K562 (cell line): Measurements from ENCODE around the gene PGLYRP1. TPM values are rescaled to one million over a fixed set of nuclear protein-coding genes. Genes with fewer than 3 reads are reported as not detected.

Experiments
- ATAC-seq: fragments of 200-7000 bp; cut with Tn5 transposase; 3 replicates; pipeline ENCODE4 v1.9.1; 2020; ENCODE audit warnings: moderate library complexity
- BruUV-seq: library from RNA; stranded (reverse); fragments of 400-500 nt; replicated peaks from 2 replicates; lab custom pipeline; 2021; lab: Mats Ljungman, UMichigan
- CTCF ChIA-PET: fragments of 300-600 bp; formaldehyde crosslinking; extraction: SDS; loops from one replicate; lab custom pipeline; 2021; ENCODE audit warnings: low intra/inter-chr PET ratio; lab: Yijun Ruan, JAX
- POLR2A ChIA-PET: fragments of 300-600, 350-650 bp; sonication (Branson Sonifier 250); formaldehyde crosslinking; extraction: SDS; loops from one replicate; lab custom pipeline; 2021; ENCODE audit warnings: antibody characterized with exemption, inconsistent platforms; lab: Yijun Ruan, JAX
- DNase-seq, 4 experiments: peaks; one replicate each; pipeline versions ENCODE4 v3.0.0 to v3.0.0-alpha.2; 2011 to 2018; ENCODE audit warnings: low spot score in 3 of 4, mixed read lengths in 3 of 4; ENCODE audit errors: extremely low read depth in 1 of 4
- FAIRE-seq: peaks from 2 replicates; lab custom pipeline; 2011; peaks lifted over from hg19 to GRCh38; lab: Jason Lieb, UNC
- H2AFZ ChIP-seq: 2 replicates; pipeline ENCODE4 v1.6.0; 2011; ENCODE audit warnings: low read depth, low read length, control low read depth, inconsistent platforms
- H3K27ac ChIP-seq: fragments of 200-600 bp; 3 replicates; pipeline ENCODE4 v1.8.0; 2011; ENCODE audit warnings: low read depth, mild to moderate bottlenecking, control low read depth, inconsistent platforms, low read length, moderate library complexity, mixed read lengths; ENCODE audit errors: extremely low read depth
- H3K27me3 ChIP-seq, 2 experiments: fragments of 300-600 bp in 1 of 2; 2 replicates in 1 of 2; 3 replicates in 1 of 2; pipeline versions ENCODE4 v1.6.0 to v1.8.0; 2011; ENCODE audit warnings: inconsistent platforms in 2 of 2, low read length in 2 of 2, mild to moderate bottlenecking in 1 of 2, mixed read lengths in 1 of 2, moderate library complexity in 1 of 2; ENCODE audit not compliant: control insufficient read depth in 2 of 2, insufficient read depth in 2 of 2
- H3K36me3 ChIP-seq: fragments of 300-600 bp; 3 replicates; pipeline ENCODE4 v1.8.0; 2011; ENCODE audit warnings: mild to moderate bottlenecking, low read length, inconsistent platforms; ENCODE audit not compliant: control insufficient read depth, insufficient read depth
- H3K4me1 ChIP-seq, 2 experiments: fragments of 200-600 bp in 1 of 2; replicated peaks in 1 of 2; 2 replicates in 1 of 2; 3 replicates in 1 of 2; pipeline versions ENCODE4 v1.5.1 to v1.8.0; 2011; ENCODE audit warnings: inconsistent platforms in 2 of 2, low read length in 2 of 2, mild to moderate bottlenecking in 1 of 2, mixed read lengths in 1 of 2, moderate library complexity in 1 of 2; ENCODE audit not compliant: control insufficient read depth in 2 of 2, insufficient read depth in 2 of 2
- H3K4me2 ChIP-seq: 2 replicates; pipeline ENCODE4 v1.6.1; 2011; ENCODE audit warnings: low read length, control low read depth, inconsistent platforms, mixed read lengths; ENCODE audit not compliant: insufficient read depth
- H3K4me3 ChIP-seq: fragments of 200-600 bp; sonication (generic), shearing (Covaris generic); 2 replicates; pipeline ENCODE4 v1.5.1; 2016; ENCODE audit warnings: control low read depth, inconsistent platforms
- H3K79me2 ChIP-seq: fragments of 200-600 bp; 3 replicates; pipeline ENCODE4 v1.8.0; 2011; ENCODE audit warnings: low read length, inconsistent platforms; ENCODE audit not compliant: control insufficient read depth, insufficient read depth
- H3K9ac ChIP-seq, 2 experiments: 2 replicates each; pipeline versions ENCODE4 v1.6.0 to v1.6.1; 2011; ENCODE audit warnings: low read depth in 2 of 2, low read length in 2 of 2, control low read depth in 1 of 2, inconsistent platforms in 1 of 2, mild to moderate bottlenecking in 1 of 2, mixed read lengths in 1 of 2; ENCODE audit not compliant: insufficient read depth in 1 of 2
- H3K9me1 ChIP-seq: one replicate; pipeline ENCODE4 v1.6.0; 2011; ENCODE audit warnings: inconsistent platforms, mild to moderate bottlenecking, low read length, moderate library complexity; ENCODE audit not compliant: control insufficient read depth, insufficient read depth
- H3K9me3 ChIP-seq: replicated peaks from 2 replicates; pipeline ENCODE4 v1.5.1; 2011; ENCODE audit warnings: low read depth, low read length, inconsistent platforms; ENCODE audit not compliant: control insufficient read depth, insufficient read depth
- H4K20me1 ChIP-seq: replicated peaks from 2 replicates; pipeline ENCODE4 v1.6.1; 2011; ENCODE audit warnings: low read length, inconsistent platforms, mixed read lengths; ENCODE audit not compliant: control insufficient read depth, insufficient read depth
- ADNP ChIP-seq: fragments of 200-800 bp; sonication (Bioruptor generic); IDR thresholded peaks from 2 replicates; pipeline ENCODE4 v1.6.1; 2016; ENCODE audit warnings: missing genetic modification characterization, missing compliant biosample characterization
- ZBTB40 ChIP-seq, 2 experiments: fragments of 450-650 bp in 1 of 2; sonication (generic) in 1 of 2; formaldehyde crosslinking in 1 of 2; IDR thresholded peaks; 2 replicates each; pipeline versions ENCODE4 v1.7.1 to v1.9.0; 2016 to 2022; ENCODE audit warnings: inconsistent platforms in 1 of 2, mild to moderate bottlenecking in 1 of 2, missing genetic modification reagents in 1 of 2
- ZNF318 ChIP-seq, 2 experiments: fragments of 450-650 bp; IDR thresholded peaks; 2 replicates each; pipeline ENCODE4 v1.6.1; 2016; ENCODE audit warnings: mild to moderate bottlenecking in 2 of 2, borderline replicate concordance in 1 of 2, low read depth in 1 of 2, moderate library complexity in 1 of 2
- WGBS: fragments of 100-300 bp; shearing (Covaris generic); methylation state at CpG from one replicate; pipeline ENCODE4 v1.1.6; 2016; ENCODE audit warnings: low coverage, mixed read lengths; ENCODE audit not compliant: insufficient coverage; ENCODE audit errors: missing lambda C conversion rate; 5-methylcytosine and 5-hydroxymethylcytosine counted together
- in situ Hi-C: fragments of 300-500 bp; cut with MboI; formaldehyde crosslinking; loops from 4 replicates; pipeline ENCODE4 v1.15.0; 2018; ENCODE audit warnings: inconsistent platforms, mixed read lengths
- intact Hi-C: fragments of 100-400 bp; cut with micrococcal nuclease; formaldehyde crosslinking; loops from 2 replicates; pipeline ENCODE4 v1.14.2; 2022
- polyA plus RNA-seq, 8 experiments: library from polyadenylated mRNA; depleted of rRNA in 4 of 8; stranded (reverse) in 5 of 8; unstranded in 3 of 8; fragments of >200 nt; fragmentation: Nextera tagmentation in 2 of 8; fragmentation: Illumina TruSeq in 1 of 8; extraction: Ambion mirVana in 2 of 8; extraction: Trizol in 1 of 8; gene quantifications; 2 replicates each; pipeline versions ENCODE4 v1.2.1 to v1.2.3, GENCODE V29; 2011 to 2014; ENCODE audit warnings: inconsistent platforms in 1 of 8, missing spikeins in 1 of 8
- total RNA-seq, 7 experiments: library from RNA; depleted of rRNA in 6 of 7; stranded (reverse); fragments of >200 nt in 6 of 7; fragmentation: Illumina TruSeq in 2 of 7; extraction: Trizol in 2 of 7; gene quantifications; 2 replicates each; pipeline versions ENCODE4 v1.2.1 to v1.2.3, GENCODE V29; 2011 to 2021; ENCODE audit warnings: low replicate concordance in 1 of 7

PGLYRP1 gene
- total and polyA plus RNA-seq, 9 of the 15 experiments (the other 6 are each of a cell fraction or from before 2014, with no cell fraction given): not detected

GRCh38 chr19:45978156-45978555, 44.7 kb downstream of the PGLYRP1 start:
- H3K9me1 ChIP-seq: no peaks in the 10 kb centered on the region
- BruUV-seq: no TSS peak
- no peak for ATAC-seq
- H3K9ac ChIP-seq: no peak overlapping the region
- intact Hi-C loops: no loop called here
- no peak overlapping the region for H3K4me3 ChIP-seq
- H4K20me1 ChIP-seq: no peaks in the 10 kb centered on the region
- no peak overlapping the region for H3K4me2 ChIP-seq
- WGBS: 4% methylated on average over 7 of the region's 7 CpGs
- CTCF ChIA-PET: no interaction called here
- H3K27me3 ChIP-seq: peaks cover 9 to 39% of the 10 kb centered on the region in 2 experiments; a peak in 4 of 5 replicates
- in situ Hi-C loops: no loop called here
- H3K27ac ChIP-seq: no peak overlapping the region
- H3K4me1 ChIP-seq: peaks cover 0 to 13% of the 10 kb centered on the region in 2 experiments; a peak in 2 of 5 replicates
- DNase-seq: no peak
- no peaks in the 10 kb centered on the region for H3K9me3 ChIP-seq
- no peak overlapping the region for H2AFZ ChIP-seq
- H3K79me2 ChIP-seq: no peaks in the 10 kb centered on the region
- FAIRE-seq: no peak
- POLR2A ChIA-PET: interaction anchor here (0.6 kb wide), 1 partner anchor 45 kb away, joined by 3 read pairs; no protein-coding TSS in a partner anchor
- no peaks in the 10 kb centered on the region for H3K36me3 ChIP-seq
- TF ChIP-seq ZNF318 (IDR thresholded peaks at IDR 0.05; ENCODE audit: borderline replicate concordance in 1 of 2, low read depth in 1 of 2): no peak
- TF ChIP-seq ZBTB40 (IDR thresholded peaks at IDR 0.05): peak; percentile 74
- TF ChIP-seq ZBTB40 (CRISPR knock-in tag; IDR thresholded peaks at IDR 0.05): peak; percentile 50; the same call in 1 of the 2 replicates
- 0 out of 2 replicates have a peak, but pooled peaks have one; percentile 5 for TF ChIP-seq ADNP
